ENCODE results near the gene ALG1L2. TPM values are rescaled to one million over a fixed set of nuclear protein-coding genes. Genes with fewer than 3 reads are reported as not detected.
"Not testable (repeated sequence)": the region's sequence is repeated elsewhere in the genome, so short reads cannot be mapped to it uniquely, and the experiment has no call there.

The ALG1L2 gene
- total RNA-seq, 8 experiments from 2014 or later, result 0.22 to 3.1 (median 1.2) TPM; not detected in 2

- 17 to 90% (median 75%) methylated on average over 1 to 2 of the region's 2 CpGs; no CpG with 5 or more reads in 7 of the 10 experiments for WGBS, 10 experiments
- H3K4me3 ChIP-seq; in situ Hi-C loops (cut with MboI; ENCODE audit: low pct_unique_long_range_greater_than_20kb in 2 of 9, low sequenced_read_pairs in 9 of 9, unreplicated experiment in 9 of 9); H3K4me1 ChIP-seq (replicated peaks in 1 of 2); ATAC-seq (replicated peaks in 6 of 8); H3K27ac ChIP-seq: not testable (repeated sequence)
Measured at GRCh38 chr3:130115400-130115799, 33.8 kb downstream of the ALG1L2 start.

- Histone ChIP-seq H3K4me1 (replicated peaks in 1 of 2) (no peaks in the 10 kb centered on the region), H3K4me3 (no peak overlapping the region), H3K27ac (no peak overlapping the region)
- in situ Hi-C loops (cut with MboI; ENCODE audit: low pct_unique_long_range_greater_than_20kb in 2 of 9, low sequenced_read_pairs in 9 of 9, unreplicated experiment in 9 of 9), result no loop called here
- no peak for ATAC-seq (replicated peaks in 6 of 8)
Measured at GRCh38 chr3:130117933-130118332, 36.3 kb downstream of the ALG1L2 start.

DNA sequence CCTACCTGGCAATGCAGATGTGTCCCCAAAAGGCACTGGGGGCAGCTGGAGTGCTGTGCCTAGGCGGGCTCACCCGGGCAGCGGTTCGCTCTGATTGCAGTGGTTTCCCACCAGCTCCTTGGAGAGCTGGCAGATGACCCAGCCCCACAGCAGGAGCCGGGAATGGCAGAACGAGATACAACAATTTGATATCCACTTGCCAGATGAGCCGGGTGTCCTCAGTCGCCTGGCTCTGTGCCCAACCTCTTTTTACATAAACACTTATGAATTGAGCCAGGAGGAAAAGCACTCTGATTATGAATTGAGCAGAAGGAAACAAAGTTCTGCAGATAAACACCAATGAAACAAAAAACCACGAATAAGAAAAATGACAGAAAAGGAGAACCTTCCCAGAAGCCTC lies 38.2 kb downstream of the ALG1L2 start:
- H3K4me3 ChIP-seq; ATAC-seq (replicated peaks in 6 of 8); H3K27ac ChIP-seq; H3K4me1 ChIP-seq (replicated peaks in 1 of 2); in situ Hi-C loops (cut with MboI; ENCODE audit: low pct_unique_long_range_greater_than_20kb in 2 of 9, low sequenced_read_pairs in 9 of 9, unreplicated experiment in 9 of 9): not testable (repeated sequence)
- 72 to 100% (median 100%) methylated on average over 1 to 4 of the region's 9 CpGs; no CpG with 5 or more reads in 7 of the 10 experiments for WGBS, 10 experiments

- in situ Hi-C loops (cut with MboI; ENCODE audit: low pct_unique_long_range_greater_than_20kb in 2 of 9, low sequenced_read_pairs in 9 of 9, unreplicated experiment in 9 of 9); H3K4me3 ChIP-seq; H3K4me1 ChIP-seq (replicated peaks in 1 of 2); H3K27ac ChIP-seq; ATAC-seq (replicated peaks in 6 of 8): not testable (repeated sequence)
- 0 to 93% methylated on average over 1 to 2 of the region's 3 CpGs; no CpG with 5 or more reads in 8 of the 10 experiments for WGBS, 10 experiments
Measured at GRCh38 chr3:130120291-130120690, 38.7 kb downstream of the ALG1L2 start.

- ATAC-seq (replicated peaks in 6 of 8); H3K4me3 ChIP-seq; H3K27ac ChIP-seq; H3K4me1 ChIP-seq (replicated peaks in 1 of 2); in situ Hi-C loops (cut with MboI; ENCODE audit: low pct_unique_long_range_greater_than_20kb in 2 of 9, low sequenced_read_pairs in 9 of 9, unreplicated experiment in 9 of 9): not testable (repeated sequence)
- 8 to 100% (median 83%) methylated on average over 1 to 9 of the region's 17 CpGs; no CpG with 5 or more reads in 3 of the 10 experiments for WGBS, 10 experiments
Measured at GRCh38 chr3:130122891-130123775, 41.5 kb downstream of the ALG1L2 start.

DNA sequence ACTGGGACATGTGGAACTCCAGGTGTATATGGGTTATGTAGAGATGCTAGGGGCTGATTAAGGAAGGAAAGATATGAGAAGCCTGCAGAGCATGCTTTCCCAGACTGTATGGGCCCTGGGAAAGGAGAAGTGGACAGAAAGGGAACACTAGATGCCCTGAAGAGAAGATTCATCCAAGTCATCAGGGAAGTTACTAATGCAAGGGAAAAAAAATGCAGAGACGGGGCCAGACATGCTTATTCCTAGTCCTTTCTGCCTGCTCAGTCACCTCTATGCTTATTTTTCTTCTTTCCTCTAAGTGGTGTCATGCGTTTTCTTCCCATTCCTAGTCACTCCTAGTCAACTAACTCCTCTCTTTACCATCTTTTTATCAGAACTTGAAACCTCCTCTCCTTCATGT lies 43.8 kb downstream of the ALG1L2 start:
- ATAC-seq (replicated peaks in 6 of 8), result not testable (repeated sequence)

GRCh38 chr3:130136337-130136736 lies 54.7 kb downstream of the ALG1L2 start:
- ATAC-seq (replicated peaks in 6 of 8); in situ Hi-C loops (cut with MboI; ENCODE audit: low pct_unique_long_range_greater_than_20kb in 2 of 9, low sequenced_read_pairs in 9 of 9, unreplicated experiment in 9 of 9); H3K4me1 ChIP-seq (replicated peaks in 1 of 2); H3K4me3 ChIP-seq; H3K27ac ChIP-seq: not testable (repeated sequence)
- WGBS, 10 experiments, result 50 to 100% (median 100%) methylated on average over 1 to 5 of the region's 7 CpGs; no CpG with 5 or more reads in 4 of the 10 experiments

More for the DNA sequence above, 43.8 kb downstream of the ALG1L2 start:
- H3K27ac ChIP-seq; H3K4me3 ChIP-seq; H3K4me1 ChIP-seq (replicated peaks in 1 of 2); in situ Hi-C loops (cut with MboI; ENCODE audit: low pct_unique_long_range_greater_than_20kb in 2 of 9, low sequenced_read_pairs in 9 of 9, unreplicated experiment in 9 of 9): not testable (repeated sequence)
- 80 to 100% (median 100%) methylated on average over 1 to 2 of the region's 2 CpGs; no CpG with 5 or more reads in 7 of the 10 experiments for WGBS, 10 experiments

- H3K4me1 ChIP-seq (replicated peaks in 1 of 2); in situ Hi-C loops (cut with MboI; ENCODE audit: low pct_unique_long_range_greater_than_20kb in 2 of 9, low sequenced_read_pairs in 9 of 9, unreplicated experiment in 9 of 9); ATAC-seq (replicated peaks in 6 of 8); H3K27ac ChIP-seq; H3K4me3 ChIP-seq: not testable (repeated sequence)
- 0 to 90% (median 72%) methylated on average over 1 to 2 of the region's 2 CpGs; no CpG with 5 or more reads in 6 of the 10 experiments for WGBS, 10 experiments
Measured at GRCh38 chr3:130137685-130138084, 56.1 kb downstream of the ALG1L2 start.

DNA sequence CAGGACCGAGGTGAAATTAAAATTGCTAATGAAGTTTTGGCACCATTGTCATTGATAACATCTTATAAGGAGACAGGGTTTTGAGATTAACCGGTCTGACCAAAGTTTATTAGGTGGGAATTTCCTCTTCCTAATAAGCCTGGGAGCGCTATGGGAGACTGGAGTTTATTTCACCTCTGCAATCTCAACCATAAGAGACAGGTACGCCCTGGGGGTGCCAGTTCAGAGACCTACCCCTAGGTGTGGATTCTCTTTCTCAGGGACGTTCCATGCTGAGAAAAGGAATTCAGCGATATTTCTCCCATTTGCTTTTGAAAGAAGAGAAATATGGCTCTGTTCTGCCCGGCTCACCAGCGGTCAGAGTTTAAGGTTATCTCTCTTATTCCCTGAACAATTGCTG lies 57.4 kb downstream of the ALG1L2 start:
- in situ Hi-C loops (cut with MboI; ENCODE audit: low pct_unique_long_range_greater_than_20kb in 2 of 9, low sequenced_read_pairs in 9 of 9, unreplicated experiment in 9 of 9); ATAC-seq (replicated peaks in 6 of 8); H3K27ac ChIP-seq; H3K4me3 ChIP-seq; H3K4me1 ChIP-seq (replicated peaks in 1 of 2): not testable (repeated sequence)
- WGBS, 10 experiments, result 40 to 70% methylated on average over 1 to 2 of the region's 8 CpGs; no CpG with 5 or more reads in 8 of the 10 experiments

DNA sequence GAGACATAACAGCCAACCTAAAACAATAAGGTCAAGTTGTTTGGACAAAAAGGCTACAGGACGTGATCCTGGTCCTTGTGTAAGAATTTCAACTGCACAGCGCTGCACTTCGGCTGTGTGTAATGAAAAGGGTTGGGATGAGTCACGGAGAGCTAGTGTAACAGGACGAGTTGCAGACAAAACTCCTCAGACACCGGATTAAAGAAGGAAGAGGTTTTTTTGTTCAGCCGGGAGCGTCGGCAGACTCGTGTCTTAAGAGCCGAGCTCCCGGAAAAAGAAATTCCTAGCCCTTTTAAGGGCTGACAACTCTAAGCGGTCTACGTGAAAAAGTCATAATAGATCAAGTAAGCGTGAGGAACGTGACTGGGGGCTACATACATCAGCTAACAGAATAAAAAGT lies 59.1 kb downstream of the ALG1L2 start:
- H3K4me1 ChIP-seq (replicated peaks in 1 of 2); H3K27ac ChIP-seq; ATAC-seq (replicated peaks in 6 of 8); H3K4me3 ChIP-seq; in situ Hi-C loops (cut with MboI; ENCODE audit: low pct_unique_long_range_greater_than_20kb in 2 of 9, low sequenced_read_pairs in 9 of 9, unreplicated experiment in 9 of 9): not testable (repeated sequence)
- 6 to 100% (median 53%) methylated on average over 2 to 14 of the region's 16 CpGs; no CpG with 5 or more reads in 4 of the 10 experiments for WGBS, 10 experiments

DNA sequence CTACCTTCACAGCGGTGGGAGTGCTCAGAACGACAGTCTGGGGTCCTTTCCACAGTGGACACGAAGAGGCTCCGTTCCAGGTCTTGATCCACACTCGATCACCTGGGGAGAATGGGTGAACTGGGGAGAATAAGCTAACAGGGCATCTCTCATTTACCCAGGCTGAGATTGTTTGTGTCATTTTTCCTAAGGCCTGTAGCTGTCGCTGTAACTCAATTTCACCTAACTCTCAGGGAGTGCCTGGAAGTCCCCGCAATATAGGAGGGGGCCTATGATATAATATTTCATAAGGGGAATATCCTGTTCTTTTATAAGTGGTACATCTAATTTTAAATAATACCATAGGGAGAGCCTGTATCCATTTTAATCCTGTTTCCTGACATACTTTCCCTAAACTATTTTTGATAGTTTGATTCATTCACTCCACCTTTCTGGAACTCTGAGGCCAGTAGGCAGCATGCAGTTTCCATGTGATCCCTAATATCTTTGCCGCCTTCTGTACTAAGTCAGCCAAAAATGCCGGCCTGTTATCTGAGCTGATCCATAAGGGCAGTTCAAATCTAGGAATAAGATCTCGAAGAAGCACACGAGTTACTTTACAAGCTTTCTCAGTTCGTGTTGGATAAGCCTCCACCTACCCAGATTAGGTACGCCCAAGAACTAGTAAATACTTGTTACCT lies 62.2 kb downstream of the ALG1L2 start:
- H3K4me1 ChIP-seq (replicated peaks in 1 of 2); H3K27ac ChIP-seq; in situ Hi-C loops (cut with MboI; ENCODE audit: low pct_unique_long_range_greater_than_20kb in 2 of 9, low sequenced_read_pairs in 9 of 9, unreplicated experiment in 9 of 9); ATAC-seq (replicated peaks in 6 of 8); H3K4me3 ChIP-seq: not testable (repeated sequence)
- WGBS, 10 experiments, result 20 to 91% (median 84%) methylated on average over 1 to 9 of the region's 13 CpGs; no CpG with 5 or more reads in 6 of the 10 experiments

- H3K27ac ChIP-seq; ATAC-seq (replicated peaks in 6 of 8); in situ Hi-C loops (cut with MboI; ENCODE audit: low pct_unique_long_range_greater_than_20kb in 2 of 9, low sequenced_read_pairs in 9 of 9, unreplicated experiment in 9 of 9); H3K4me3 ChIP-seq; H3K4me1 ChIP-seq (replicated peaks in 1 of 2): not testable (repeated sequence)
- 100% methylated on average over 1 to 5 of the region's 9 CpGs; no CpG with 5 or more reads in 7 of the 10 experiments for WGBS, 10 experiments
Measured at GRCh38 chr3:130144328-130144650, 62.7 kb downstream of the ALG1L2 start.

- in situ Hi-C loops (cut with MboI; ENCODE audit: low pct_unique_long_range_greater_than_20kb in 2 of 9, low sequenced_read_pairs in 9 of 9, unreplicated experiment in 9 of 9); H3K4me1 ChIP-seq (replicated peaks in 1 of 2); ATAC-seq (replicated peaks in 6 of 8); H3K4me3 ChIP-seq; H3K27ac ChIP-seq: not testable (repeated sequence)
- WGBS, 10 experiments, result 41% methylated on average over 3 of the region's 5 CpGs; no CpG with 5 or more reads in 9 of the 10 experiments
Measured at GRCh38 chr3:130145456-130145855, 63.8 kb downstream of the ALG1L2 start.
